HS-27A (cell line): ENCODE results near the gene MMP23B.
"Not testable (repeated sequence)": the region's sequence is repeated elsewhere in the genome, so short reads cannot be mapped to it uniquely, and the experiment has no call there.

Experiments
- DNase-seq: peaks from one replicate; pipeline ENCODE4 v3.0.0-alpha.2; 2012; ENCODE audit warnings: low read depth, missing footprints

Gene MMP23B

DNA sequence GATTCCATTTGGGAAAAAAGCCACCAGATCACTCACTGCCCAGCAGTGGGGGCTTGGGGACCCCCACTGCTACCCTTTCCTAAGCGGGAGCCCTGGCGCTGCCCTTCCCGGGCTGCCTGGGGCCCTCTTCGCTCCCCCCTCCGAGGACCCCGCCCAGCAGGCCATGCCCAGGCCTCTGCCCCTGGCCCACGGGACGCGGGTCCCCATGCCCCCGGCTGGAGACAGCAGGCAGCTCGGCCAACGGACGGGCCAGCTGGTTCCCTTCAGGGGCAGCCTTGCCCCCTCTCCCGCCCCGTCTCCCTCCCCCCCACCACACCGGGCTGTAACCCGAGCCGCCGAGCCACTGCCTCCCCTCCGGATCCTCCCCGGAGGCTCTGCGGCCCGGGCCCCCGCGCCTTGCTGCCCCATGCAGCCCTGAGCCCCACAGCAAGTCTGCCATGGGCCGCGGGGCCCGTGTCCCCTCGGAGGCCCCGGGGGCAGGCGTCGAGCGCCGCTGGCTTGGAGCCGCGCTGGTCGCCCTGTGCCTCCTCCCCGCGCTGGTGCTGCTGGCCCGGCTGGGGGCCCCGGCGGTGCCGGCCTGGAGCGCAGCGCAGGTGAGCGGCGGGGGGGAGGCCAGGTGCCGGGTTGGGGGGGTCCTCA lies at the start of gene MMP23B:
Gene MMP23B, plus strand, starts transcription at position 392 of the 639 bp plus-strand sequence. Its CDS starts 46 bp downstream, at position 438.
- DNase-seq, result no peak

DNA sequence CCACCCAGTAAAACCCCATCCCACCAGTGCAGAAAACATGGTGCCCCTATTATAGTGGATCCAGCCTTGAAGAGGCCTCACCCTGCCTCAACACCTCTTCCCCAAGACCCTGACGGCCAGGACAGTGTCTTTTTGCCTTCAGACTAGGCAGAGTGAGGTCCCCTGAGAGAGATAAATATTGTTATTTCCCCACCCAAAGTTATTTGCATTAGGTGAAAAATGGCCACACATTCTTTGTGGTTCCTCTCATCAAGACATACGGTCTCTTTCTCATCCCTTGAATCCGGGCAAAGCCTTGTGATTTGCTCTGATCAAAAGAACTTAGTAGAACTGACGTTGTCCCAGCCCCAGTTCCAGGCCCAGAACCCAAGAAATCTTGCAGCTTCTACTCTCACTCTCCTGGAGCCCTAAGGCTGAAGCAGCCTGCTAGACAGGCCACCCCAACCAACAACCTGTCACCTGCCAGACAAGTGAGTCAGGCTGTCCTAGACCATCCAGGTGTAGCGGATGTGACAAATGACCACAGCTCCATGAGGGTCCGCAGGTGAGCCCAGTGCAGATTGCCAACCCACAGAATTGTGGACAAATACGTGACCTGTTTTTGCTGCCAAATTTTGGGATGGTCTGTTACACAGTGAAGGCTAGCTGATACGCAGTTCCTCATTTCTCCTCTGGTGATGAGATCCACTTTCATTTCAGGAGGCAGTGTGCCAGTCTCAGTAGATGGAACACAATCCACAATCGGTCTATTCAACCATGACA lies 49.2 kb upstream of the MMP23B start:
- no peak for DNase-seq

DNA sequence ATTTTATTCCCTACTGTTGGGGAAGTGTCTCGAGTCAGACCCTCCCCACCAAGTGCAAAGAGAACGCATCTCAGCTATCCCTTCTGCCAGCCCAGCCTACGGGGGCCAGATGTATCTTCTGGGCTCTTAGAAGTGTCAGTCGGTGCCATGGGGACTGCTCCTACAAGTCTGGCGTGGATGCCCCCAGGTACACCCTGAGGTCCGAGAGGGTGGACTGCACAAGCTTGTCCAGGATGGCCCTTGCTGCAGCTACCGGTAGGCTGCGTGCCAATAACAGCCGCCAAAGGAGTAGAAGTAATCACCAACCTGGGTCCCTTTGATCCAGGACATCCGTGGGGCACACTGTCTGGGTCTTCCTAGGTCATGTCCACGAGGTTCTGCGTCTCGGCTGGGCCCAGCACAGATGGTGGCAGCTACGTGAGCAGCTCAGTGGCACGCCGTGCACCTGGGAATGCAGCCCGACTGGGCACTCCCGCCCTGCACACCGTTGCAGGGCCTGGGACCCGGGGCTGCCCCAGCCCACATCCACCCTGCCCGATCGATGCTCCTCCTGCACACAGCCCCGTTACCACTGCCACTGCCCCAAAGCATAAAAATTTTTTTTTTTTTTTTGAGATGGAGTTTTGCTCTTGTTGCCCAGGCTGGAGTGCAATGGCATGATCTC lies 48.5 kb upstream of the MMP23B start:
- no peak for DNase-seq

DNA sequence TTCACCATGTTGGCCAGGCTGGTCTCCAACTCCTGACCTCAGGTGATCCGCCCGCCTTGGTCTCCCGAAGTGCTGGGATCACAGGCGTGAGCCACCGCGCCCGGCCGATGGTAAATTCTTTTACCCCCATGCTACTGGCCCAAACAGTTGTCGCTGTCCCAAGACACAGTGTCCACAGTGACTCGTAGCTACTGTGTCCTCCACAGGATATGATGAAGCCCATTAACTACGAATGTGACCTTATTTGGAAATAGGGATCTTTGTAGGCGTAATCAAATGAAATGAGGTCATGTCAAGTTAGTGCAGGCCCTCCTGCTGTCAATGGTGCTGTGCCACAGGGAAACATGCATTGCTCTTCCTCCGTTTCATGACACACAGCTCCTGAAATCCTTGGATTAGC lies 40.5 kb upstream of the MMP23B start:
- DNase-seq, result no peak

DNA sequence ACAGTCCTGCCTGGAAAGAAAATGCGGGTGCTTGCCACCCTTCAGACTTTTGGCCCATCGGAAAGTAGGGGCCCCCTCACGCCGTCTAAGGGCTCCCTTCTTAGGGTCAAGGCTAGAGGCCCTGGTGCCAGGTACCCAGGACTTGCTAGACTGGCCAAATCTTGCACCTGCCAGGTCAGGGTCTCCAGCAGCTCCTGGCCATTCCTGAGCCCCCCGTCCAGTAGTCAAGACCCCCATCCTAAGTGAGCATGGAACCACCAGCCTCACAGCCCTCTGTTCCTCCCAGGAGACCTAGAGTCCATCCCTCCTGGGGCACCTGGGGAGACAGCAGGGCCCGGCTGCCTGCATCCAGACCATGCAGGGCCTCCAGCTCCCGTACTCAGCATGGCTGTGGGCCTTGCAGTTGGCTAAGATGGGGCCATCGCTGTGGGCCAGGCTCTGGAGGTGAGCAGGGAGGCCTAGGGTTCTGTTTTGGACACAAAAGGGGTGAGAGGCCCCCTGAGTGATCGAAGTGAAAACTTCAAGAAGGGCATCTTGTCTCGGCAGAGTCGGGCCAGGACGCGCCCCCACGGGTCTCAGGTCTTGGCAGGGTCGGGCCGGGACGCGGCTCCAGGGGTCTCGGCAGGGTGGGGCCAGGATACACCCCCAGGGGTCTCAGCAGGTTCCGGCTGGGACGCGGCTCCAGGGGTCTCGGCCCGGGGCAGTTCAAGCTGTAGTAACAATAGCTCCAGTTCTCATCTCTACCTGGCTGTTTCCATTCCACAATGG lies 38.0 kb upstream of the MMP23B start:
- no peak for DNase-seq

DNA sequence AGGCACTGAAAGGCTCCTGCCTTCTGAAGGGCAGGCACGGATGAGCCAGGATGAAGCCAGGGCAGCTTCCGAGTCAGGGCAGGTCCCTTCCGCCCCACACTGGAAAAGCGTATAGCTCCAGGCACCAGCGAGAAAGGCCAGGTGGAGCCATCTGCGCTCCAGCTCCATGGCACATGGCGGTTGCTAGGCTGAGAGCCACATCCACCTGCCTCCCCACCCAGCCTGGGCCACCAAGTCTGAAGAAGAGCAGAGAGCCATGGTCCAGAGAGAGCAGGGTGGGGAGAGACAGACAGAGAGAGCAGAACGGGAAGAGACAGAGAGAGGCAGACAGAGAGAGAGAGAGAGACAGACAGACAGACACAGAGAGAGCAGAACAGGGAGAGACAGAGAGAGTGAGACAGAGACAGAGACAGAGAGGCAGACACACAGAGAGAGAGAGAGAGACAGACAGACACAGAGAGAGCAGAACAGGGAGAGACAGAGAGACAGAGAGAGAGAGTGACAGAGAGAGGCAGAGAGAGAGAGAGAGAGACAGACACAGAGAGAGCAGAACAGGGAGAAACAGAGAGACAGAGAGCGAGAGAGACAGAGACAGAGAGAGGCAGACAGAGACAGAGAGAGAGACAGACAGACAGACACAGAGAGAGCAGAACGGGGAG lies 37.2 kb upstream of the MMP23B start:
- no peak for DNase-seq

DNA sequence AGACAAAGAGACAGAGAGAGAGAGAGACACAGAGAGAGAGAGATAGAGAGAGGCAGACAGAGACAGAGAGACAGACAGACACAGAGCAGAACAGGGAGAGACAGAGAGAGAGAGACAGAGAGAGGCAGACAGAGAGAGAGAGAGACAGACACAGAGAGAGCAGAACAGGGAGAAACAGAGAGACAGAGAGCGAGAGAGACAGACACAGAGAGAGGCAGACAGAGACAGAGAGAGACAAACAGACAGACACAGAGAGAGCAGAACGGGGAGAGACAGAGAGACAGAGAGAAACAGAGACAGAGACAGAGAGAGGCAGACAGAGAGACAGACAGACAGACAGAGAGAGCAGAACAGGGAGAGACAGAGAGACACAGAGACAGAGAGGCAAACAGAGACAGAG lies 36.6 kb upstream of the MMP23B start:
- DNase-seq, result not testable (repeated sequence)

DNA sequence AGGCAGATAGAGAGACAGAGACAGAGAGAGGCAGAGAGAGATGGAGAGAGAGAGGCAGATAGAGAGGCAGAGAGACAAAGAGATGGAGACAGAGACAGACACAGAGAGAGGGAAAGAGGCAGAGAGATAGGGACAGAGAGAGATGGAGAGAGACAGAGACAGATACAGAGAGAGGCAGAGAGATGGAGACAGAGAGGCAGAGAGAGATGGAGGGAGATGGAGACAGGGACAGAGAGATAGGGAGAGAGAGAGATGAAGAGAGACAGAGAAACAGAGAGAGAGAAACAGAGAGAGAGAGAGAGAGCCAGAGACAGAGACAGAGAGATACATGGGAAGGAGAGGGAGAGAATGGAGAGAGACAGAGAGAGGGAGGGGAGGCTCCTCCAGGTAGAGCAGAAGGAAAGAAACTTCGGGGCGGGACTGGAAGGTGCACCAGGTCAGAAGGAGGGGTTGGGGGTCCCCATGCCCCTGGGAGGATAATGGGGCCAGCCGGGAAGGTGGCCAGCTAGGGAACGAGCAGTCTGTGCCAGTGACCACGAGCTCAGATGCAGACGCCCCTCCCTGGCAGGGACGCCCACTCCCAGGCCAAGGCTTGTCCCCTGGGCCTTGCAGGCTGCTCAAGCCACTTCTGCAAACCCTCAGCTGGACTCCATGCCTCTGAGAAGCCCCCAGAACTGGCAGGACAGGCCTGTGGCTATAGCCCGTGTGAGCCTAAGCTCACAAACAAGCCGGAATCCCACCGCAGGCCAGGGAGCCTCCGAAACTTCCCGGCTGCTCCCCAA lies 35.3 kb upstream of the MMP23B start:
- DNase-seq, result no peak

DNA sequence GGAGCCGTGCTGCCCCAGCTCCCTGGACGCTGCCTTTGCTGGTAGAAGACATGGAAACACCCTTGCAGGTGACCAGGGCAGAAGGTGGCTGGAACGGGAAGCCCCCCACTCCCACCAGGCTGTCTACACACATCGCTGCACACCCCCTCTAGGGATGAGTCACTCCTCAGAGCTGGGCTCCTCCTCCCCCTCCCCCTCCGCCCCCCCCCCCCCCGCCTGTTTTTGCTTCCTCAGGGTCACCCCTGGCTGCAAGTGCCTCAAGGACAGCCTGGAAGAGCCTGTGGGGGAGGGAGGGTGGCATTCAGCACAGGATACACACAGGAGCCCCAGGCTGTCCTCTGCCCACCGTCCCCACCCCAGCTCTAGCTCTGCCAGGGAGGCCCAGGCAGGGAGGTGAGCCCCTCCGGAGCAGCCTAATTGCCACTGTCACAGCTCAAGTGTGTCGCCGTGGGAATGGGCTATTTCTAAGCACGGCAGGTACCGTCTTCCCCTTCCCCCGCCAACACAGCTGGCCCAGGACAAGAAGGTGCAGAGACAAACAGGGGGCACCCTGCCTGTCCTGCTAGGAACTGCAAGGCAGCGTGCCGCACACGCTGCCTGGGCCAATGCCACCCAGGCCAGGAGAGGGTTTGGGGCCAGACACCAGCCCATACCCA lies 34.6 kb upstream of the MMP23B start:
- no peak for DNase-seq

DNA sequence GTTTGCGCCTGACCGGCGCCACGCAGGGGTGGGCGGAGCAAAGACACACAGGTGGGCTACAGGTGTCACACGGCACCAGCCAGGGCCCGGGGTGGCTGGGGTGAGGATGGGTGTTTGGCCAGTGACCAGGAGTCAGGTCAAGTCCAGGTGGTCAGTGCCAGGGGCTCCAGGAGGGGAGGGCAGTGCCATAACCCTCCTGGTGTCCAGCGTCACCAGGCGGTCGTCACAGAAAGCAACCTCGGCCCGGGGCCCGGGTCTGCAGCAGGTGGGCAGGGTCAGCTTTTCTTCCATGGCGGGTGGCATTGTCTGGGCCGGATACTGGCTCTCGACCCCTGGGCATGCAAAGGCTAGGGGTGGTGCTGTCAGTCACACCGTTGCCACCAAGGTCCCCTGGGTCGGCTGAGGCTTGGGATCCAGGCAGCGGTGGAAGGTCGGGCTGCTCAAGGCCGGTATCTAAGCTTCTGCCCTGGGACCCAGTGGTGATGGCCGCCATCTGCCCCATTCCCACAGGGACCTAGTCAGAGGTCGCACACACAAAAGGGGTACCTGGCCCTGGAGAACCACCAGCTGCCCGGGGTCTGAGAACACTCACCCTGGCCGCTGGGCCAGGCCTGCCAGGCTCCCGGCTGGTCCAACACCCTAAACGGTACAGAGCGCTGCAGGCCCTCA lies 33.8 kb upstream of the MMP23B start:
- no peak for DNase-seq

DNA sequence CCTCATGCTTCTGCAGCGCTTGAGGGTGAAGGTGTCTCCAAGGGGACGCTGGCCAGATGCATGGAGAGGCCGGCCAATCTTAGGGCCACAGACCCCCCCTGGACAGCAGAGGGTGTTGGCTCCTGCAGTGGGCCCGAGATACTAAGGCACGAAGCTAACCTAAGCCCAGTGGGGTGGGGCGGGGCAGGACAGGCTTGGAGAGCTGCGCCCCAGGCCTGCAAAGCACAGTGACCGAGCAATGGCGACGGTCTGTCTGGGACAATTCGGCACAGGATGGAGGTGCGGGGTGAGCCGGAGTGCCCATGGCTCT lies 33.3 kb upstream of the MMP23B start:
- DNase-seq, result no peak

DNA sequence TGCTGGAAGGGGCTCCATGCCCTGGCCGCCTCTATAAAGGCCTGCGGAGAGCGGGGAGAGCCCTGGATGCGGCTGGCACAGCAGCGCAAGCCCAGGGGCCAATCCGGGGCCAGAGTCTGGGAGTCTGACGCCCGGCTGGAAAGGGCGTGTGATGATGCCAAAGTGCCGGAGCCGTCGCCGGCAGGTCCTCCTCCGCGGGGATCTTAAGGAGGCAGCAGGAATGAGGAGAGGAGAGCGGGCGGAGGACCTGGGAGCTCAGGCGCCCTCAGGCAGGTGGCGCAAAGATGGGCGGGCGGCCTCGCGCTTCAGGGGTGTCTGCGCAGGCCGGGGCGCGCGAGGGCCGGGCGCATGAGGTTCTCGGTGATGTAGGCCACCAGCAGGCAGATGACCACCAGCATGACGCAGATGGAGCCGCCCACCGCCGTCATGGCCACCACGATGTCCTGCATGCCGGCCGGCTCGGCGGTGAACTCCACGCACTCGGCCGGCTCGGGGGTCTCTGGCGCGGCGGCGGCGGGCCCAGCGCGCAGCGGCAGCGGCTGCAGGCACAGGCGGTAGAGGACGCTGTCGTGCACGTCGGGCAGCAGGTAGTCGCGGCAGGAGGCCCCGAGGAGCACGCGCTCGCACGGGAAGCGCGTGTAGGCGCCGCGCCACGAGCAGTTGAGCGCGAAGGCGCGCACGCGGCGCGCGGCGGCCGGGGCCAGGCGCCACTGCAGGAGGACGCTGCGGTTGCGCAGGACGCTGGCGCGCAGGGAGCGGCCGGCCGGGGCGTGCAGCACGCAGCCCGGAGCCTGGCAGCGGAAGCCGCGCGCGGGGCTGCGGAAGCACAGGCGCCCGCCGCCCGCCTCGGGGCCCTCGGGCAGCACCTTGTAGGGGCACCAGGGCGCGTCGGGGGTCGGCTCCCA lies 32.7 kb upstream of the MMP23B start:
- DNase-seq, result no peak

DNA sequence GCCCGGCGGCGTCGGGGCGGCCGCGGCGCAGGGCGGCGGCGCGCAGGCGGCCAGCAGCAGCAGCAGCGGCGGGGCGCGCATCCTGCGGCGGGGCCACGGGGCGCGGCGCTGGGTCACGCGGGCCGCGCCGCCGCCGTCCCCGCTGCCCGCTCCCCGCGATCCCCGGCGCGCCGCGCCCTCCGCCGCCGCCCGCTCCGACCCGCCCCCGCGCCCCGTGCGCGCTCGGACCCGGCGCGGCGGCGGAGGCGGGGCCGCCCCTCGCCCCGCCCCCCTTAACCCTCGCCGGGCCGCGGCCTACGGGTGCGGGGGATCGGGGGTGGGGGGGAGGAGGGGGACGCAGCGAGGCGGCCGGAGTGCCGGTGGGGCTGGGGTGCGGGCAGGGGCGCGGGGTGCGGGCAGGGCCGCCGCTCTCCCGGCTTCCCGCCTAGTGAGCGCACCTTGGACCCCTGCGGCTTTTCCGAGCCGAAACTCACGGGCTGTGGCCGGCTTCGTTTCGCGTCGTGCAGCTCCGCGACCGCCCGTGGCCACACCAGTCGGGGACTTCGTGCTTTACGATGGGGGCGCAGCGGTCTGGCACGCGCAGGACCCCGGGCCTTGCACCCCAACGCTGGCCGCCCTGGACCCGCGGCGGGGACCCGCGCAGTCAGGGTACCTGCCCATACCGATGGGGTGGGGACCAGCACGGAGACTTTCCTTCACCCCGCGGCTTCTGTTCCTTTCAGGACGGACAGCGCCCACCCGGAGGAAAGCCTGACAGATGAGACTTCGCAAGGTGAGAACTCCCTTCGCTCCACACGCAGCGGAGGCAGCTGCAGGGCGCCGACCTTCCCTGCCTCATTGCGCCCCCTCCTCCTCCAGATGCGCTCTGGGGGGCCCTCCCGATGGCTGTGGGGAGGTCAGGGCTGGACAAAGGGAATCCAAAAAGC lies 31.8 kb upstream of the MMP23B start, which contains the start of gene FNDC10:
Gene FNDC10, minus strand, starts transcription at position 201 of the 926 bp plus-strand sequence. Its CDS starts 120 bp downstream, at position 81.
- no peak for DNase-seq

DNA sequence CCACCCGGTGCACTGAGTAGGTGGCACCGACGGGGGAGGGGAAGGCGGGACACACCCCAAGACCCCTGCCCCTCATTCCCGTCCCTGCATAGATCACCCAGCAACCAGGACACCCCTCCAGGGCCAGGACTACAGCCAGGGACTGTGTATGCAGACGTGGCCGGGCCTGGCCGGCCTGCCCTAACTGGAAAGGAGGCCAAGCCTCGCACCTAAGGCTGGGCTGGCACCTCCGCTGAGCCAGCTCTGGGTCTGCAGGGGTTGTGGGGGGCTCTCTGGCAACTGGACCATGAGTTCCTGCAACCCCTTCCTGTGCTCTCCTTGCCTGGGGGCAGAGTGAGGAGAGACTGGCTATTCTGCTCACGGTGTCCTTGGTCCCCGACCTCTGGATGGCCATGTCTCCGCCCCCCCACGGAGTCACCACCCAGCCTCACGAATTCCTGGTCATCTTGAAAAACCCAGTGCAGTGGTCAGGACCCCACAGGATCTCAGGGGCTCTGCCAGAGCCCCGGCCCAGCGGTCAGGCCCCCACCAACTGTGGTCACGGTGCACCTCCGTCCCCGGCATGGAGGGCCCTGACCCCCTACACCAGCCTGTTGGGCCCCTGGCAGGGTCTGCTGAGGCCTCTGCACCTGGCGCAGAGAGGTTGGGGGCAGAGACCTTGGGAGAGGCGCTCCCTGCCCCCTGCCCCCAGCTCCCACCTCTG lies 31.0 kb upstream of the MMP23B start:
- no peak for DNase-seq

DNA sequence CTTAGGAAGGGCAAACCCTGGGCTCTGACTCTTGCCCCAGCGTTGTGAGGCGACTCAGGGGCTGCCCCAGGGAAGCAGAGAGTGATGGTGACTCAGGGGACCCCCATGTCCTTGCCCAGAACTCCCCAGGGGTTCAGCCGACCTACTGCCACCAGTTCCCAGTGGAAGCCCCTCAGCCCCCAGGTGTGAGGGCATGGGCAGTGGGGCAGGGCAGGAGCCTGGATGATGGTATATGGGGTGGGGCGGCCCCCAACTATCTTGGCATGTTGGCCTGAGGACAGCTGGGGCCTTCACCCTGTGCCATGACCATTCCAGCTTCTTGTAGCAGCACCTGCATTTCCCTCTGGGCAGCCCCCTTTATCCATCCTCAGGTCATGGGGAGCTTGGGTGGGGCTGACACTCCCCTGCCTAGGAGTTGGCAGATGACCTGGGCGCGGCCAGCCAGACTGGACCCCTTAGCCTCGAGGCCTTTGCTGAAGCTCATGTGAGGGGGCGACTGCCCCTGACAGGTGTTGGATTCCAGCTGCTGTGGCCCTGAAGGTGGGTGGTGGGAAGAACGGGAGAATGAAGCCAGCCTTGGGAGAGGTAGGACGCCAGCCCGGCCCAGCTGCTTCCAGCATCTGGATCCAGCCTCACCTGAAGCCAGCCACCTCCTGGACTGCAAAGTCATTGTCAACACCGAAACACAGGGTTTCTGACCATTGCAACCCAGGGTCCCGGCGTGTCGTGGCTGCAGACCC lies 30.2 kb upstream of the MMP23B start:
- no peak for DNase-seq

DNA sequence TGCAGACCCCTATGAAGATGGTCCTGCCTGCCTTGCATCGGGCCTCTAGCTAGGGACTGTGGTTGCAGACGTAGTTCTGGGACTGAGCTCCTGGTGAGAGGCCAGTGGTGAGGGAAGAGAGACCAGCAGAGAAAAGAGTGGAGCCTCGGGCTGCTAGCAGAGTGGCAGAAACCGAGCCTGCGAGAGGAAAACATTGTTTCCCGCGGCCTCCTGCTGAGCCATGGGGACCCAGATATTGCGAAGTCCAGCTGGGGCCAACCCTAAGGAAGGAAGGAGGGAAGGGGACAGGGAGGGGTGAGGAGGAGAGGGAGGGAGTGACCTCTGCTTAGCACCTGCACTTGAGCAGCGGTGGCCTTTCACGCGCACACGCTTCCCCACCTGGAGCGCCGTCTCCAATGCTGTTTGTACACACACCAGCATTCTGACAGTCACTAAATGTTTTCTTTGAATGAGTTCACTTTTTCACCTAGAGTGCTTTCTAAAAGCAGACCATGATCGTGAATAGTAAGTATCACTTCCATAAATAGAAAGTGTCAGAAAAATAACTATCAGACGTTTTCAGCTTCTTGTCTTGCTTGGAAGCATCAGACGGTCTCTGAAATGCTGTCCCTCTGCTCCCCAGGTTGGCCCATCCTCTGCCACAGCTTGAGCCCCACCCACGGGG lies 29.5 kb upstream of the MMP23B start:
- DNase-seq, result no peak
